ENCODE data around the gene ZNF771. TPM values are rescaled to one million over a fixed set of nuclear protein-coding genes. Genes with fewer than 3 reads are reported as not detected.

The ZNF771 gene
- total RNA-seq, 1 donor from 2014 or later: 3.8 TPM

DNA sequence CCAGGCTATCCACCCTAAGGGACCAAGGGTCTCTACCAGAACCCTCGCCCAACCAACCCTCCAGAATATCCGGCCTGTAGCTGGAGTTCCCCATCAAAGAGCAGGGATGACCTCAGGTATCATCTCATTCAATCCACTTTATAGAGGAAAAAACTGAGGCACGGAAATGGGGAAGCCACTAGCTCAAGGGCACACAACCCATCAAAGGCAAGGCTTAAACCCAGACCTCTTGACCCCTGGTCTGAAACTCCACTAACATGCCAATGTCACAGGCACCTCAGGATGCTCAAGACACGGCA is 38.7 kb upstream of the ZNF771 start:
- Histone ChIP-seq H3K36me3 (peaks cover 23% of the 10 kb centered on the region), H3K4me3 (peak overlapping the region; percentile 91), H3K9me3 (no peaks in the 10 kb centered on the region), H3K27me3 (ENCODE audit: low read depth) (no peaks in the 10 kb centered on the region), H3K4me1 (peaks cover 36% of the 10 kb centered on the region), H3K27ac (peak overlapping the region; percentile 81)
- TF ChIP-seq, protein P1, sequence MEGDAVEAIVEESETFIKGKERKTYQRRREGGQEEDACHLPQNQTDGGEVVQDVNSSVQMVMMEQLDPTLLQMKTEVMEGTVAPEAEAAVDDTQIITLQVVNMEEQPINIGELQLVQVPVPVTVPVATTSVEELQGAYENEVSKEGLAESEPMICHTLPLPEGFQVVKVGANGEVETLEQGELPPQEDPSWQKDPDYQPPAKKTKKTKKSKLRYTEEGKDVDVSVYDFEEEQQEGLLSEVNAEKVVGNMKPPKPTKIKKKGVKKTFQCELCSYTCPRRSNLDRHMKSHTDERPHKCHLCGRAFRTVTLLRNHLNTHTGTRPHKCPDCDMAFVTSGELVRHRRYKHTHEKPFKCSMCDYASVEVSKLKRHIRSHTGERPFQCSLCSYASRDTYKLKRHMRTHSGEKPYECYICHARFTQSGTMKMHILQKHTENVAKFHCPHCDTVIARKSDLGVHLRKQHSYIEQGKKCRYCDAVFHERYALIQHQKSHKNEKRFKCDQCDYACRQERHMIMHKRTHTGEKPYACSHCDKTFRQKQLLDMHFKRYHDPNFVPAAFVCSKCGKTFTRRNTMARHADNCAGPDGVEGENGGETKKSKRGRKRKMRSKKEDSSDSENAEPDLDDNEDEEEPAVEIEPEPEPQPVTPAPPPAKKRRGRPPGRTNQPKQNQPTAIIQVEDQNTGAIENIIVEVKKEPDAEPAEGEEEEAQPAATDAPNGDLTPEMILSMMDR (IDR thresholded peaks at IDR 0.05): no peak
- ATAC-seq (no peak), DNase-seq (no peak)
- intact Hi-C loops (cut with DNase I): no loop called here

DNA sequence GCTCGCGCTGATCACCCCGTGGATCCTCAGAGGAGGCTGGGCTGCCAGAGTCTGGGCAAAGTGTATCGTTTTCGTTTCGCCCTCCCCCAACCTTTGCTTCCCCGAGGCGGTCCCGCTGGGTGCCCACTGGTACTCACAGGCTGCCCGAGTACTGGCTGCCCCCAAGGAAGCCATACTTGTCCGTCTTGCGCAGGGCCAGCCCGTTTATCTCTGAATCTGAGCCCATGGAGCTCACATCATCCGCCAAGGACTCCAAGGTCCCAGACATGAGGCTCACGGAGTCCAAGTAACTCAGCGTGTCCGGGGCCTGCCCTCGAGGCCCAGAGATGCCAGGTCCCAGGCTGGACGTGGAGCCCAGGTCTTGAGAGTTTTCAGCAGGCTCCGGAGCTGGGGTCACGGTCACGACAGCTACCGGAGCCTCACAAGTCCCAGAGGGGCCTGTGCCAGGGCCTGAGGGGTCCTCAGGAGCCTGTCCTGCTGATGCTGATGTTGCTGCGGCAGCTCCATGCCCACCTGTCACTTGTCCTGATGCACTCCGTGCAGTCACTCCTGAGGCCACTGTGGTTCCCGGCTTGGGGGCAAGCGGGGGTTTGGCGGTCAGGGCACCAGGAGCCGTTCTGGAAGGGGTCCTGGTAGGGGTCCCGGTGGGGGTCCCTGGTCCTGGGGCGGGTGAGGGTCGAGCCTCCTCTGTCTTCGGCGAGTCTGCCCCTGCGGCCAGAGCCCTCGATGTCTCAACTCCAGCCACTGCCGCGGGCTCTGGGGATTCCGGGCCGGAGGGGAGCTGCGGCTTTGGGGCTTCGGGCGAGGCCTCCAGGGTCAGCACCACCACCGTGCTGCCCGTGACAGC is 38.1 kb upstream of the ZNF771 start:
- Histone ChIP-seq H3K4me3 (peak overlapping the region; percentile 91), H3K27me3 (ENCODE audit: low read depth) (no peaks in the 10 kb centered on the region), H3K4me1 (peaks cover 36% of the 10 kb centered on the region), H3K36me3 (peaks cover 17% of the 10 kb centered on the region), H3K9me3 (no peaks in the 10 kb centered on the region), H3K27ac (peak overlapping the region; percentile 81)
- DNase-seq: no peak
- ATAC-seq: no peak
- intact Hi-C loops (cut with DNase I): no loop called here
- TF ChIP-seq, protein P1 (IDR thresholded peaks at IDR 0.05): no peak

DNA sequence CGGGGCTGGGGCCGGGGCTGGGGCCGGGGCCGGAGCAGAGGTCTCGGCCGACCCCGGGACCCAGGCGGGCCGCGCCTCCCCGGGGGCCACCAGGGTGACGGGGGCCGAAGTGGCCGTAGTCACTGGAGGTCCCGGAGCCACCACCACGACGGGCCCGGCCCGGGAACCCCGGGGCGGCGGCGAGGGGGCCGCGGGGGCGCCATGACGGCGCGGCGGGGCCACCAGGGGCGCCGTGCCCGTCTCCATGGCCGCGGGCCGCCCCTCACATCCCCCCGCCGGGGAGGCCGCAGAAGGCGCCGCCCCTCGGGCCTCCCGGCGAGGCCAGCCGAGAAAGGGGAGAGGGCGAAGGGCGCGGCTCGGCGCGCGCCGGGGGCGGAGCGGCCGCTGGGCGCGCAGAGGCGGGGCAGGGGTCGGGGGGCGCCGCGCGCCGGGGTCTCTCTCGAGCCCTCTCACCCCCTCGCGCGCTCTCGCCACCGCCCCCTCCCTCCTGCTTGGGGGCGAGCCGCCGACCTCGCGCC is 37.4 kb upstream of the ZNF771 start:
- Histone ChIP-seq H3K4me3 (peak overlapping the region; percentile 91), H3K36me3 (peaks cover 11% of the 10 kb centered on the region), H3K4me1 (peaks cover 36% of the 10 kb centered on the region), H3K27me3 (ENCODE audit: low read depth) (no peaks in the 10 kb centered on the region), H3K27ac (peak overlapping the region; percentile 81), H3K9me3 (no peaks in the 10 kb centered on the region)
- ATAC-seq (no peak), DNase-seq (no peak)
- TF ChIP-seq, protein P1 (IDR thresholded peaks at IDR 0.05): no peak
- intact Hi-C loops (cut with DNase I): no loop called here

DNA sequence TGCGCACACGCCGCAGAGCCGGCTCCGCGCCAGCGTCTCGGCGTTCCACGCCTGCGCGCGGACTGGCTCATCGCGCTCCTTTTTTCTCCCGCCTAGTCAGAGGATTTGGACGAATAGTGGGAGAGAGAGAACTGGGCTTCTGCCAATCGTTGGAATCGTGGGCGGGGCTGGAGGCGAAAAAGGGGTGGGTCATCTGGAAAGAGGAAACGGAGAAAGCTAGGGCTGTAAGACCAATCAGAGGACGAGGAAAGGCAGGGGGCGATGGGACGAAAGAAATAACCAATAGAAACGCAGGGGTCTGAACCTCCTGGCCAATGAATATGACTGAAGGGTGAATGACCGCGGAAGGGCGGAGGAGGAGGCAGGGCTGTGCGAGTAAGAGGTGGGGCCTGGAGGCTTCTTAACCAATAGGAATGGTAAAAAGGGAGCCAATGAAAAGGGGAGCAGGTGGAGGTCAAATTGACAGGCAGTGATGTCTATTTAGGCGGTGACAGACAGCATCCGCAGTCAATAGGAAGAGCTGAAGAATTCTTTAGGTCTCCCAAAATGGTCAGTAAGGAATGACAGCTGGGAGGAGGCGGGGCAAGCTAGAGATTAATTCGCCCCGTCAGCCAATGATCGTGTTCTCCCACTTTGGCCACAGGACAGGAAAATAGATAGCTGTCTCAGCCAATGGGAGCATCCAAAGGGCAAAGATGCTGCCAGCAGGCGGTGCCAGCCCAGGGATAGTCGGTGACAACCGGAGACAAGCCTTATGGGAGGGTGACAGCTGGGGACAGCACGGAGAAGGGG is 36.8 kb upstream of the ZNF771 start, which contains the start of gene TBC1D10B:
Gene TBC1D10B (minus strand): TSS at position 39 of the 792 bp plus-strand sequence. CDS start 311 bp downstream, outside the sequence.
- Histone ChIP-seq H3K4me1 (peaks cover 36% of the 10 kb centered on the region), H3K4me3 (peak within 1 kb of the TSS; percentile 91), H3K36me3 (peaks cover 4% of the 10 kb centered on the region), H3K27ac (peak within 1 kb of the TSS; percentile 81), H3K9me3 (no peaks in the 10 kb centered on the region), H3K27me3 (ENCODE audit: low read depth) (no peaks in the 10 kb centered on the region)
- TF ChIP-seq, protein P1 (IDR thresholded peaks at IDR 0.05): peak; percentile 32
- DNase-seq: peak; percentile 96
- peak; percentile 94 to 95 for ATAC-seq
- intact Hi-C loops (cut with DNase I): no loop called here

DNA sequence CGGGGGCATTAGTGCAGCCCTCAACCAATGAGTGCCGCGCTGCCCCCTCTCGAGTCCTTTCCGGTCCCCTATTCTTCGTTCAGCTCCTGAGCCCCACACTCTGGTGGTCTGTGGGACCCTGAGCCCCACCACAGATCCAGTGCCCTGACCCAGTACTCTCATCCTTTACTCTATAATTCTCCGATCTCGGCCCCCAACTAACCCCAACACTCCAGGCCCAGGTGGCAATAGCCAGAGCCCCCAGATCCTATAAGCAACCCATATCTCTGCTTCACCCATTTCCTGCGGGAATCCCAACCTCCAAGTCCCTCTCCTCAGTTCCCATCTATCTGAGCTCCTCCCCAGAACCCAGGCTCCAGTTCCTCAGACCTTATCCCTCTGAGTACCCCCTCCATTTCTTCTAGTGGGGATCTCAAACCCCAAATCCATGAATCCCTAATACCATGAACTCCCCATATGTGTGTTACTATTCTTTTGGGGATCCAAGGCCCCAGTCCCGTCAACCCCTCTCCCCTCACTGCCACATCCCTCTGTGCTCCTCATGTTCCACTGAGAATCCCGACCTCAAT is 36.1 kb upstream of the ZNF771 start:
- Histone ChIP-seq H3K9me3 (no peaks in the 10 kb centered on the region), H3K4me3 (peak overlapping the region; percentile 52), H3K36me3 (no peaks in the 10 kb centered on the region), H3K27me3 (ENCODE audit: low read depth) (no peaks in the 10 kb centered on the region), H3K4me1 (peaks cover 36% of the 10 kb centered on the region), H3K27ac (peak overlapping the region; percentile 78)
- DNase-seq (no peak), ATAC-seq (no peak)
- intact Hi-C loops (cut with DNase I): no loop called here
- TF ChIP-seq, protein P1 (IDR thresholded peaks at IDR 0.05): no peak
